Ascending aorta (tissue), 2 donors: ENCODE data around the gene MGAT5. TPM values are rescaled to one million over a fixed set of nuclear protein-coding genes. Genes with fewer than 3 reads are reported as not detected.

Experiments
- DNase-seq, 2 donors: peaks; one replicate each; pipeline ENCODE4 v3.0.0-alpha.2; 2019; ENCODE audit warnings: low spot score in 2 of 2
- H3K27ac ChIP-seq, 2 donors: fragments of 200-600 bp; sonication (generic); one replicate each; pipeline ENCODE4 v1.5.1; 2016 to 2017; ENCODE audit warnings: mild to moderate bottlenecking in 1 of 2
- H3K27me3 ChIP-seq: fragments of 200-600 bp; sonication (generic); one replicate; pipeline ENCODE4 v1.5.1; 2017
- H3K36me3 ChIP-seq, 2 donors: fragments of 200-600 bp; sonication (generic); one replicate each; pipeline ENCODE4 v1.5.1; 2016
- H3K4me1 ChIP-seq, 2 donors: fragments of 200-600 bp; sonication (generic); one replicate each; pipeline ENCODE4 v1.5.1; 2016 to 2017; ENCODE audit warnings: mild to moderate bottlenecking in 1 of 2
- H3K4me3 ChIP-seq, 2 donors: fragments of 200-600 bp; sonication (generic); one replicate each; pipeline ENCODE4 v1.5.1; 2016 to 2017; ENCODE audit warnings: mild to moderate bottlenecking in 1 of 2
- H3K9me3 ChIP-seq, 2 donors: fragments of 200-600 bp; sonication (generic); one replicate each; pipeline ENCODE4 v1.5.1; 2016
- CTCF ChIP-seq, 3 experiments: fragments of 200-600 bp in 2 of 3; fragments of 450-650 bp in 1 of 3; sonication (generic) in 2 of 3; IDR thresholded peaks; one replicate each; pipeline ENCODE4 v1.5.1; 2016 to 2019; ENCODE audit warnings: antibody characterized with exemption in 3 of 3, mild to moderate bottlenecking in 1 of 3, moderate library complexity in 1 of 3
- intact Hi-C: fragments of 100-400 bp; cut with DNase I; formaldehyde crosslinking; loops from one replicate; pipeline ENCODE4 v1.15.1; 2023
- total RNA-seq: library from RNA; depleted of rRNA; stranded (reverse); fragments of >200 nt; gene quantifications from one replicate; pipeline ENCODE4 v1.1.0, GENCODE V29; 2016

The MGAT5 gene
- total RNA-seq, 1 donor from 2014 or later: 15.4 TPM

GRCh38 chr2:134411279-134411827 lies 157.5 kb downstream of the MGAT5 start:
- Histone ChIP-seq H3K27me3 (no peaks in the 10 kb centered on the region), H3K4me3 (no peak overlapping the region), H3K9me3 (no peaks in the 10 kb centered on the region), H3K36me3 (no peaks in the 10 kb centered on the region), H3K4me1 (peaks cover 3 to 6% of the 10 kb centered on the region in 2 donors), H3K27ac (no peak overlapping the region)
- no peak for DNase-seq
- no peak for TF ChIP-seq CTCF (IDR thresholded peaks at IDR 0.05)
- intact Hi-C loops: loop anchor here (5.0 kb wide), 1 partner anchor 204 kb away; no protein-coding TSS in a partner anchor

GRCh38 chr2:134411828-134412638 lies 158.2 kb downstream of the MGAT5 start:
- TF ChIP-seq CTCF (IDR thresholded peaks at IDR 0.05): peak; percentile 63 to 82 (median 71)
- no peaks in the 10 kb centered on the region for H3K27me3 ChIP-seq
- no peak overlapping the region for H3K4me3 ChIP-seq
- DNase-seq: peak in 1 of 2 donors; percentile 84
- H3K9me3 ChIP-seq: no peaks in the 10 kb centered on the region
- no peaks in the 10 kb centered on the region for H3K36me3 ChIP-seq
- intact Hi-C loops: loop anchor here (1.0 to 5.0 kb wide), 4 partner anchors 36 to 294 kb away; no protein-coding TSS in a partner anchor
- no peak overlapping the region for H3K27ac ChIP-seq
- peaks cover 3 to 6% of the 10 kb centered on the region in 2 donors for H3K4me1 ChIP-seq

GRCh38 chr2:134412639-134412999 lies 158.7 kb downstream of the MGAT5 start:
- H3K4me1 ChIP-seq: peaks cover 3 to 6% of the 10 kb centered on the region in 2 donors
- no peaks in the 10 kb centered on the region for H3K36me3 ChIP-seq

GRCh38 chr2:134413430-134413829 lies 159.6 kb downstream of the MGAT5 start:
- intact Hi-C loops: loop anchor here (5.0 kb wide), 1 partner anchor 206 kb away; no protein-coding TSS in a partner anchor
- Histone ChIP-seq H3K4me1 (peaks cover 3 to 6% of the 10 kb centered on the region in 2 donors), H3K4me3 (no peak overlapping the region), H3K36me3 (no peaks in the 10 kb centered on the region), H3K27me3 (no peaks in the 10 kb centered on the region), H3K9me3 (no peaks in the 10 kb centered on the region), H3K27ac (no peak overlapping the region)
- DNase-seq: no peak
- no peak for TF ChIP-seq CTCF (IDR thresholded peaks at IDR 0.05)

More at GRCh38 chr2:134412639-134412999, 158.7 kb downstream of the MGAT5 start:
- DNase-seq: no peak
- Histone ChIP-seq H3K9me3 (no peaks in the 10 kb centered on the region), H3K27ac (no peak overlapping the region), H3K4me3 (no peak overlapping the region), H3K27me3 (no peaks in the 10 kb centered on the region)
- intact Hi-C loops: loop anchor here (1.0 to 5.0 kb wide), 4 partner anchors 36 to 294 kb away; no protein-coding TSS in a partner anchor
- TF ChIP-seq CTCF (IDR thresholded peaks at IDR 0.05): no peak

GRCh38 chr2:134413912-134414311 lies 160.0 kb downstream of the MGAT5 start:
- H3K9me3 ChIP-seq: no peaks in the 10 kb centered on the region
- peaks cover 3 to 6% of the 10 kb centered on the region in 2 donors for H3K4me1 ChIP-seq
- intact Hi-C loops: loop anchor here (5.0 kb wide), 1 partner anchor 207 kb away; no protein-coding TSS in a partner anchor
- no peak for TF ChIP-seq CTCF (IDR thresholded peaks at IDR 0.05)
- DNase-seq: no peak
- no peaks in the 10 kb centered on the region for H3K36me3 ChIP-seq
- no peak overlapping the region for H3K4me3 ChIP-seq
- no peaks in the 10 kb centered on the region for H3K27me3 ChIP-seq
- no peak overlapping the region for H3K27ac ChIP-seq
